HepG2 (cell line): ENCODE measurements around the gene CLASRP. TPM values are rescaled to one million over a fixed set of nuclear protein-coding genes. Genes with fewer than 3 reads are reported as not detected.

Source experiments
- ATAC-seq: fragments of 200-7000 bp; cut with Tn5 transposase; 3 replicates; pipeline ENCODE4 v1.9.1; 2020; ENCODE audit warnings: mild to moderate bottlenecking, moderate library complexity
- BruUV-seq: library from RNA; stranded (reverse); fragments of 400-500 nt; replicated peaks from 2 replicates; lab custom pipeline; 2021; lab: Mats Ljungman, UMichigan
- CTCF ChIA-PET: fragments of 300-600 bp; formaldehyde crosslinking; extraction: SDS; loops from one replicate; lab custom pipeline; 2021; ENCODE audit warnings: low total read pairs, inconsistent platforms, low intra/inter-chr PET ratio; lab: Yijun Ruan, JAX
- POLR2A ChIA-PET: fragments of 350-600 bp; sonication (Branson Sonifier 250); formaldehyde crosslinking; loops from one replicate; lab custom pipeline; 2020; ENCODE audit warnings: antibody characterized with exemption, inconsistent platforms; lab: Yijun Ruan, JAX
- DNase-seq: peaks from one replicate; pipeline ENCODE4 v3.0.0-alpha.2; 2015; ENCODE audit warnings: low spot score
- FAIRE-seq: peaks from 3 replicates; lab custom pipeline; 2011; peaks lifted over from hg19 to GRCh38; lab: Jason Lieb, UNC
- H2AFZ ChIP-seq: one replicate; pipeline ENCODE4 v1.6.1; 2011; ENCODE audit warnings: low read length, inconsistent platforms
- H3K27ac ChIP-seq: fragments of 300-600 bp; 3 replicates; pipeline ENCODE4 v1.8.0; 2011; ENCODE audit warnings: mixed run types, mild to moderate bottlenecking, mixed read lengths, low read length, inconsistent platforms; ENCODE audit not compliant: insufficient read depth; ENCODE audit errors: extremely low read length
- H3K27me3 ChIP-seq, 2 experiments: fragments of 200-600 bp in 1 of 2; 2 replicates in 1 of 2; 3 replicates in 1 of 2; pipeline versions ENCODE4 v1.6.0 to v1.8.0; 2011; ENCODE audit warnings: low read length in 2 of 2, mild to moderate bottlenecking in 2 of 2, moderate library complexity in 2 of 2, inconsistent platforms in 1 of 2; ENCODE audit not compliant: insufficient read depth in 2 of 2, control insufficient read depth in 1 of 2
- H3K36me3 ChIP-seq, 2 experiments: fragments of 200-600 bp in 1 of 2; replicated peaks in 1 of 2; 2 replicates in 1 of 2; 3 replicates in 1 of 2; pipeline versions ENCODE4 v1.5.1 to v1.8.0; 2011; ENCODE audit warnings: low read length in 2 of 2, inconsistent platforms in 1 of 2; ENCODE audit not compliant: insufficient read depth in 2 of 2, control insufficient read depth in 1 of 2
- H3K4me1 ChIP-seq: 2 replicates; pipeline ENCODE4 v1.5.1; 2012; ENCODE audit warnings: low read length, inconsistent platforms; ENCODE audit not compliant: insufficient read depth
- H3K4me2 ChIP-seq: 2 replicates; pipeline ENCODE4 v1.6.0; 2011; ENCODE audit warnings: low read depth, low read length, inconsistent platforms
- H3K4me3 ChIP-seq, 3 experiments: fragments of 200-600 bp in 1 of 3; sonication (generic), shearing (Covaris generic) in 1 of 3; replicated peaks in 1 of 3; 2 replicates each; pipeline ENCODE4 v1.5.1; 2011 to 2016; ENCODE audit warnings: low read length in 3 of 3, inconsistent platforms in 2 of 3, low read depth in 2 of 3, mild to moderate bottlenecking in 2 of 3, control low read depth in 1 of 3, mixed read lengths in 1 of 3; ENCODE audit not compliant: insufficient read depth in 1 of 3
- H3K79me2 ChIP-seq: one replicate; pipeline ENCODE4 v1.6.1; 2011; ENCODE audit warnings: low read length, inconsistent platforms; ENCODE audit not compliant: insufficient read depth
- H3K9ac ChIP-seq: 2 replicates; pipeline ENCODE4 v1.6.0; 2011; ENCODE audit warnings: mild to moderate bottlenecking, low read depth, low read length, inconsistent platforms; ENCODE audit not compliant: insufficient read depth
- H3K9me3 ChIP-seq: 2 replicates; pipeline ENCODE4 v1.5.1; 2012; ENCODE audit warnings: mild to moderate bottlenecking, low read length
- H4K20me1 ChIP-seq: 2 replicates; pipeline ENCODE4 v1.6.0; 2011; ENCODE audit warnings: inconsistent platforms, mild to moderate bottlenecking, low read length, moderate library complexity; ENCODE audit not compliant: insufficient read depth
- AGO2 ChIP-seq: fragments of 200-400 bp; formaldehyde crosslinking; optimal IDR thresholded peaks from 2 replicates; pipeline ENCODE3; 2017; ENCODE audit warnings: mild to moderate bottlenecking, low read depth, low read length, moderate library complexity
- KDM1A ChIP-seq: IDR thresholded peaks from 2 replicates; pipeline ENCODE4 v1.6.1; 2016; ENCODE audit warnings: missing compliant biosample characterization
- MED1 ChIP-seq: sonication (generic); formaldehyde crosslinking; IDR thresholded peaks from 2 replicates; pipeline ENCODE4 v1.4.0; 2020; ENCODE audit warnings: missing genetic modification reagents
- POLR2G ChIP-seq: fragments of 200-400 bp; formaldehyde crosslinking; IDR thresholded peaks from 2 replicates; pipeline ENCODE4 v1.6.1; 2018; ENCODE audit warnings: mild to moderate bottlenecking, low read depth, low read length, moderate library complexity
- RBFOX2 ChIP-seq: fragments of 200-400 bp; formaldehyde crosslinking; IDR thresholded peaks from 2 replicates; pipeline ENCODE4 v1.6.1; 2017; ENCODE audit warnings: low read depth, mild to moderate bottlenecking, low read length
- ZMYM3 ChIP-seq: sonication (generic); formaldehyde crosslinking; IDR thresholded peaks from 2 replicates; pipeline ENCODE4 v1.5.1; 2020; ENCODE audit warnings: mild to moderate bottlenecking, missing genetic modification reagents
- ZNF232 ChIP-seq: sonication (generic); formaldehyde crosslinking; IDR thresholded peaks from 2 replicates; pipeline ENCODE4 v1.4.0; 2020; ENCODE audit warnings: missing genetic modification reagents, borderline replicate concordance
- ZNF629 ChIP-seq: sonication (generic); formaldehyde crosslinking; conservative IDR thresholded peaks from 2 replicates; pipeline ENCODE4 v1.5.0; 2020; ENCODE audit warnings: missing genetic modification reagents
- WGBS: methylation state at CpG from one replicate; pipeline ENCODE4 v1.1.6; 2017; ENCODE audit warnings: low lambda C conversion rate; 5-methylcytosine and 5-hydroxymethylcytosine counted together
- in situ Hi-C: cut with HindIII; loops from 2 replicates; pipeline ENCODE4 v1.10.0; 2017; ENCODE audit warnings: low pct_unique_long_range_greater_than_20kb; ENCODE audit not compliant: extremely low pct_ligation_motif_present
- intact Hi-C: fragments of 100-400 bp; cut with micrococcal nuclease; formaldehyde crosslinking; loops from one replicate; pipeline ENCODE4 v1.10.0; 2022; ENCODE audit not compliant: unreplicated experiment
- polyA plus RNA-seq, 8 experiments: library from polyadenylated mRNA; depleted of rRNA in 3 of 8; stranded (reverse) in 7 of 8; unstranded in 1 of 8; fragments of >200 nt; fragmentation: Illumina TruSeq in 4 of 8; extraction: Trizol in 4 of 8; gene quantifications; 2 replicates each; pipeline versions ENCODE4 v1.2.1 to v1.2.3, GENCODE V29; 2011 to 2016; ENCODE audit warnings: low read depth in 4 of 8, missing spikeins in 1 of 8, mixed read lengths in 1 of 8; ENCODE audit not compliant: insufficient read depth in 1 of 8
- total RNA-seq, 5 experiments: library from RNA; depleted of rRNA; stranded (reverse); fragments of >200 nt; fragmentation: Illumina TruSeq; extraction: Trizol; gene quantifications; 2 replicates each; pipeline ENCODE4 v1.2.3, GENCODE V29; 2016; ENCODE audit warnings: low read depth in 1 of 5
- TF ChIP-seq, protein P1 (sequence below): sonication (generic); formaldehyde crosslinking; IDR thresholded peaks from 2 replicates; pipeline ENCODE4 v1.4.0; 2020; ENCODE audit warnings: missing genetic modification reagents

Gene CLASRP
- total and polyA plus RNA-seq, 2 of the 13 experiments (the other 11 are each of a cell fraction or from before 2014, with no cell fraction given), result 32.0 to 51.4 TPM

DNA sequence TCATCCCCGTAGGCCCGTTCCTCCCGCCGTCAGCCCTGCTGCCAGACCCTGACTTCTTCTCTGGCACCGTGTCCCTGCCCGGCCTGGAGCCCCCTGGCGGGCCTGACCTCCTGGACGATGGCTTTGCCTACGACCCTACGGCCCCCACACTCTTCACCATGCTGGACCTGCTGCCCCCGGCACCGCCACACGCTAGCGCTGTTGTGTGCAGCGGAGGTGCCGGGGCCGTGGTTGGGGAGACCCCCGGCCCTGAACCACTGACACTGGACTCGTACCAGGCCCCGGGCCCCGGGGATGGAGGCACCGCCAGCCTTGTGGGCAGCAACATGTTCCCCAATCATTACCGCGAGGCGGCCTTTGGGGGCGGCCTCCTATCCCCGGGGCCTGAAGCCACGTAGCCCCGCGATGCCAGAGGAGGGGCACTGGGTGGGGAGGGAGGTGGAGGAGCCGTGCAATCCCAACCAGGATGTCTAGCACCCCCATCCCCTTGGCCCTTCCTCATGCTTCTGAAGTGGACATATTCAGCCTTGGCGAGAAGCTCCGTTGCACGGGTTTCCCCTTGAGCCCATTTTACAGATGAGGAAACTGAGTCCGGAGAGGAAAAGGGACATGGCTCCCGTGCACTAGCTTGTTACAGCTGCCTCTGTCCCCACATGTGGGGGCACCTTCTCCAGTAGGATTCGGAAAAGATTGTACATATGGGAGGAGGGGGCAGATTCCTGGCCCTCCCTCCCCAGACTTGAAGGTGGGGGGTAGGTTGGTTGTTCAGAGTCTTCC, 1.3 kb upstream of the CLASRP start:
- no peak overlapping the region for H2AFZ ChIP-seq
- no peak overlapping the region for H3K9ac ChIP-seq
- H3K4me2 ChIP-seq, result no peak overlapping the region
- peaks cover 16% of the 10 kb centered on the region; the same call in 1 of the 2 replicates for H4K20me1 ChIP-seq
- no peak for FAIRE-seq
- H3K36me3 ChIP-seq, result peaks cover 1 to 21% of the 10 kb centered on the region in 2 experiments; a peak in 4 of 5 replicates
- no peak overlapping the region for H3K4me3 ChIP-seq
- no peaks in the 10 kb centered on the region for H3K9me3 ChIP-seq
- H3K27me3 ChIP-seq, result no peaks in the 10 kb centered on the region; a peak in 1 of 5 replicates
- intact Hi-C loops (no loop called here), in situ Hi-C loops (no loop called here)
- no peak for DNase-seq
- ChIA-PET POLR2A (interaction anchor here (1.2 to 2.2 kb wide), 5 partner anchors 8 to 37 kb away, joined by 3 to 14 read pairs (median 6); no protein-coding TSS in a partner anchor), CTCF (no interaction called here)
- BruUV-seq, result no TSS peak
- 95% methylated on average over 37 of the region's 37 CpGs for WGBS
- no peak overlapping the region for H3K27ac ChIP-seq
- TF ChIP-seq MED1 (no peak), KDM1A (CRISPR knock-in tag) (0 out of 2 replicates have a peak, but pooled peaks have one; percentile 33), AGO2 (peak; percentile 55), POLR2G (no peak), ZNF629 (peak; percentile 94), ZMYM3 (peak; percentile 83), ZNF232 (CRISPR knock-in tag) (no peak), RBFOX2 (0 out of 2 replicates have a peak, but pooled peaks have one; percentile 25)
- TF ChIP-seq, protein P1, sequence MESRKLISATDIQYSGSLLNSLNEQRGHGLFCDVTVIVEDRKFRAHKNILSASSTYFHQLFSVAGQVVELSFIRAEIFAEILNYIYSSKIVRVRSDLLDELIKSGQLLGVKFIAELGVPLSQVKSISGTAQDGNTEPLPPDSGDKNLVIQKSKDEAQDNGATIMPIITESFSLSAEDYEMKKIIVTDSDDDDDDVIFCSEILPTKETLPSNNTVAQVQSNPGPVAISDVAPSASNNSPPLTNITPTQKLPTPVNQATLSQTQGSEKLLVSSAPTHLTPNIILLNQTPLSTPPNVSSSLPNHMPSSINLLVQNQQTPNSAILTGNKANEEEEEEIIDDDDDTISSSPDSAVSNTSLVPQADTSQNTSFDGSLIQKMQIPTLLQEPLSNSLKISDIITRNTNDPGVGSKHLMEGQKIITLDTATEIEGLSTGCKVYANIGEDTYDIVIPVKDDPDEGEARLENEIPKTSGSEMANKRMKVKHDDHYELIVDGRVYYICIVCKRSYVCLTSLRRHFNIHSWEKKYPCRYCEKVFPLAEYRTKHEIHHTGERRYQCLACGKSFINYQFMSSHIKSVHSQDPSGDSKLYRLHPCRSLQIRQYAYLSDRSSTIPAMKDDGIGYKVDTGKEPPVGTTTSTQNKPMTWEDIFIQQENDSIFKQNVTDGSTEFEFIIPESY, result peak; percentile 17; the same call in 1 of the 2 replicates
- peaks cover 46% of the 10 kb centered on the region for H3K4me1 ChIP-seq
- H3K79me2 ChIP-seq, result peaks cover 27% of the 10 kb centered on the region
- ATAC-seq, result no peak
